WTC11 (cell line): Measurements from ENCODE around the gene MKNK2. TPM values are rescaled to one million over a fixed set of nuclear protein-coding genes. Genes with fewer than 3 reads are reported as not detected.

Experiments used
- ATAC-seq: fragments of 200-7000 bp; cut with Tn5 transposase; 2 replicates; pipeline ENCODE4 v1.10.0; 2021; ENCODE audit warnings: mild to moderate bottlenecking, moderate library complexity
- CTCF ChIA-PET: fragments of 300-600 bp; sonication (Branson Sonifier 250); formaldehyde crosslinking; loops from one replicate; lab custom pipeline; 2021; ENCODE audit warnings: antibody characterized with exemption; lab: Charles Lee
- POLR2A ChIA-PET: fragments of 350-600 bp; sonication (Branson Sonifier 250); formaldehyde crosslinking; loops from one replicate; lab custom pipeline; 2021; ENCODE audit warnings: antibody characterized with exemption; lab: Charles Lee
- DNase-seq: peaks from one replicate; pipeline ENCODE4 v3.0.0; 2021; ENCODE audit warnings: low spot score
- H3K27ac Mint-ChIP-seq: 2 replicates; pipeline ENCODE4 v1.8.0; 2021; ENCODE audit warnings: mixed read lengths
- H3K27me3 Mint-ChIP-seq: 2 replicates; pipeline ENCODE4 v1.8.0; 2021; ENCODE audit warnings: low read depth, mild to moderate bottlenecking, moderate library complexity, mixed read lengths
- H3K36me3 Mint-ChIP-seq: 2 replicates; pipeline ENCODE4 v1.8.0; 2021; ENCODE audit warnings: mixed read lengths
- H3K4me1 Mint-ChIP-seq: 2 replicates; pipeline ENCODE4 v1.8.0; 2022; ENCODE audit warnings: mixed read lengths
- H3K4me3 Mint-ChIP-seq: 2 replicates; pipeline ENCODE4 v1.8.0; 2021; ENCODE audit warnings: mild to moderate bottlenecking, moderate library complexity, mixed read lengths
- H3K9me3 Mint-ChIP-seq: 2 replicates; pipeline ENCODE4 v1.8.0; 2021; ENCODE audit warnings: mixed read lengths
- ATF2 ChIP-seq: sonication (generic); formaldehyde crosslinking; IDR thresholded peaks from 2 replicates; pipeline ENCODE4 v1.8.1; 2022; ENCODE audit warnings: low read depth, missing genetic modification reagents, borderline replicate concordance
- ELF4 ChIP-seq: sonication (generic); formaldehyde crosslinking; IDR thresholded peaks from 2 replicates; pipeline ENCODE4 v1.8.1; 2022; ENCODE audit warnings: low read depth, mild to moderate bottlenecking, moderate library complexity, missing genetic modification reagents
- ETV6 ChIP-seq: sonication (generic); formaldehyde crosslinking; IDR thresholded peaks from 2 replicates; pipeline ENCODE4 v1.8.1; 2022; ENCODE audit warnings: mild to moderate bottlenecking, missing genetic modification reagents
- FOXK1 ChIP-seq: sonication (generic); formaldehyde crosslinking; IDR thresholded peaks from 2 replicates; pipeline ENCODE4 v1.8.0; 2022; ENCODE audit warnings: mild to moderate bottlenecking, moderate library complexity, missing genetic modification reagents
- FOXP1 ChIP-seq: sonication (generic); formaldehyde crosslinking; IDR thresholded peaks from 2 replicates; pipeline ENCODE4 v1.8.0; 2022; ENCODE audit warnings: missing genetic modification reagents, mild to moderate bottlenecking, moderate library complexity, borderline replicate concordance
- HMGXB4 ChIP-seq: sonication (generic); formaldehyde crosslinking; IDR thresholded peaks from 2 replicates; pipeline ENCODE4 v1.8.1; 2023; ENCODE audit warnings: mild to moderate bottlenecking, moderate library complexity, missing genetic modification reagents
- IRF2 ChIP-seq: sonication (generic); formaldehyde crosslinking; IDR thresholded peaks from 2 replicates; pipeline ENCODE4 v1.8.0; 2022; ENCODE audit warnings: low read depth, missing genetic modification reagents, borderline replicate concordance
- JUN ChIP-seq: sonication (generic); formaldehyde crosslinking; IDR thresholded peaks from 2 replicates; pipeline ENCODE4 v1.8.0; 2023; ENCODE audit warnings: mild to moderate bottlenecking, missing genetic modification reagents
- MYBL2 ChIP-seq: sonication (generic); formaldehyde crosslinking; IDR thresholded peaks from 2 replicates; pipeline ENCODE4 v1.8.1; 2023; ENCODE audit warnings: mild to moderate bottlenecking, moderate library complexity, missing genetic modification reagents
- NR2C2 ChIP-seq: sonication (generic); formaldehyde crosslinking; IDR thresholded peaks from 2 replicates; pipeline ENCODE4 v1.8.0; 2022; ENCODE audit warnings: mild to moderate bottlenecking, missing genetic modification reagents
- PREB ChIP-seq: sonication (generic); formaldehyde crosslinking; IDR thresholded peaks from 2 replicates; pipeline ENCODE4 v1.8.1; 2022; ENCODE audit warnings: mild to moderate bottlenecking, missing genetic modification reagents, moderate library complexity, borderline replicate concordance
- TEAD1 ChIP-seq: sonication (generic); formaldehyde crosslinking; IDR thresholded peaks from 2 replicates; pipeline ENCODE4 v1.8.0; 2022; ENCODE audit warnings: mild to moderate bottlenecking, missing genetic modification reagents
- ZBTB21 ChIP-seq: sonication (generic); formaldehyde crosslinking; IDR thresholded peaks from 2 replicates; pipeline ENCODE4 v1.8.1; 2023; ENCODE audit warnings: mild to moderate bottlenecking, missing genetic modification reagents, borderline replicate concordance
- ZNF232 ChIP-seq: sonication (generic); formaldehyde crosslinking; IDR thresholded peaks from 2 replicates; pipeline ENCODE4 v1.8.0; 2022; ENCODE audit warnings: mild to moderate bottlenecking, missing genetic modification reagents
- ZSCAN18 ChIP-seq: fragments of 250-450 bp; sonication (Bioruptor Pico); IDR thresholded peaks from 2 replicates; pipeline ENCODE4 v2.1.2; 2022; ENCODE audit warnings: mild to moderate bottlenecking, moderate library complexity
- total RNA-seq: library from RNA; stranded (reverse); gene quantifications from 3 replicates; pipeline ENCODE4 v1.2.3, GENCODE V29; 2021
- TF ChIP-seq, protein P1 (sequence below): fragments of 250-450 bp; sonication (Bioruptor Pico); IDR thresholded peaks from 2 replicates; pipeline ENCODE4 v1.9.0; 2021; ENCODE audit warnings: moderate library complexity, mild to moderate bottlenecking, inconsistent platforms, borderline replicate concordance
- TF ChIP-seq, protein P2 (sequence below): sonication (generic); formaldehyde crosslinking; conservative IDR thresholded peaks from 2 replicates; pipeline ENCODE4 v1.8.1; 2023; ENCODE audit warnings: mild to moderate bottlenecking, low read depth, missing genetic modification reagents, moderate library complexity

The MKNK2 gene
- total RNA-seq, 1 experiment from 2014 or later, result 165 TPM

GRCh38 chr19:2003874-2004273 is 47.2 kb downstream of the MKNK2 start:
- CTCF ChIA-PET, result interaction anchor here (0.6 to 0.7 kb wide), 2 partner anchors 21 to 60 kb away, joined by 3 to 5 read pairs; no protein-coding TSS in a partner anchor
- no peak overlapping the region for H3K27ac Mint-ChIP-seq
- no peak for DNase-seq
- peaks cover 20% of the 10 kb centered on the region for H3K27me3 Mint-ChIP-seq
- ATAC-seq, result no peak
- TF ChIP-seq NR2C2 (CRISPR knock-in tag), result no peak
- no peak for TF ChIP-seq JUN (CRISPR knock-in tag)
- no peak for TF ChIP-seq IRF2 (CRISPR knock-in tag)
- TF ChIP-seq MYBL2 (CRISPR knock-in tag), result no peak
- no peak for TF ChIP-seq ETV6
- TF ChIP-seq ELF4, result no peak
- TF ChIP-seq ZNF232 (CRISPR knock-in tag), result no peak
- no peak for TF ChIP-seq FOXP1 (CRISPR knock-in tag)
- TF ChIP-seq TEAD1 (CRISPR knock-in tag), result no peak
- no peak for TF ChIP-seq ATF2
- no peak for TF ChIP-seq FOXK1 (CRISPR knock-in tag)
- no peak for TF ChIP-seq PREB (CRISPR knock-in tag)
- TF ChIP-seq, protein P1, sequence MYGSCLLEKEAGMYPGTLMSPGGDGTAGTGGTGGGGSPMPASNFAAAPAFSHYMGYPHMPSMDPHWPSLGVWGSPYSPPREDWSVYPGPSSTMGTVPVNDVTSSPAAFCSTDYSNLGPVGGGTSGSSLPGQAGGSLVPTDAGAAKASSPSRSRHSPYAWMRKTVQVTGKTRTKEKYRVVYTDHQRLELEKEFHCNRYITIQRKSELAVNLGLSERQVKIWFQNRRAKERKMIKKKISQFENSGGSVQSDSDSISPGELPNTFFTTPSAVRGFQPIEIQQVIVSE (CRISPR knock-in tag), result no peak
- TF ChIP-seq ZBTB21 (CRISPR knock-in tag), result no peak
- no peak for TF ChIP-seq HMGXB4 (CRISPR knock-in tag)
- TF ChIP-seq, protein P2, sequence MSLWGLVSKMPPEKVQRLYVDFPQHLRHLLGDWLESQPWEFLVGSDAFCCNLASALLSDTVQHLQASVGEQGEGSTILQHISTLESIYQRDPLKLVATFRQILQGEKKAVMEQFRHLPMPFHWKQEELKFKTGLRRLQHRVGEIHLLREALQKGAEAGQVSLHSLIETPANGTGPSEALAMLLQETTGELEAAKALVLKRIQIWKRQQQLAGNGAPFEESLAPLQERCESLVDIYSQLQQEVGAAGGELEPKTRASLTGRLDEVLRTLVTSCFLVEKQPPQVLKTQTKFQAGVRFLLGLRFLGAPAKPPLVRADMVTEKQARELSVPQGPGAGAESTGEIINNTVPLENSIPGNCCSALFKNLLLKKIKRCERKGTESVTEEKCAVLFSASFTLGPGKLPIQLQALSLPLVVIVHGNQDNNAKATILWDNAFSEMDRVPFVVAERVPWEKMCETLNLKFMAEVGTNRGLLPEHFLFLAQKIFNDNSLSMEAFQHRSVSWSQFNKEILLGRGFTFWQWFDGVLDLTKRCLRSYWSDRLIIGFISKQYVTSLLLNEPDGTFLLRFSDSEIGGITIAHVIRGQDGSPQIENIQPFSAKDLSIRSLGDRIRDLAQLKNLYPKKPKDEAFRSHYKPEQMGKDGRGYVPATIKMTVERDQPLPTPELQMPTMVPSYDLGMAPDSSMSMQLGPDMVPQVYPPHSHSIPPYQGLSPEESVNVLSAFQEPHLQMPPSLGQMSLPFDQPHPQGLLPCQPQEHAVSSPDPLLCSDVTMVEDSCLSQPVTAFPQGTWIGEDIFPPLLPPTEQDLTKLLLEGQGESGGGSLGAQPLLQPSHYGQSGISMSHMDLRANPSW (CRISPR knock-in tag), result no peak
- TF ChIP-seq ZSCAN18 (CRISPR knock-in tag), result no peak
- no peak overlapping the region for H3K4me3 Mint-ChIP-seq
- POLR2A ChIA-PET, result no interaction called here
- H3K4me1 Mint-ChIP-seq, result no peaks in the 10 kb centered on the region
- H3K36me3 Mint-ChIP-seq, result peaks cover 28% of the 10 kb centered on the region
- H3K9me3 Mint-ChIP-seq, result no peaks in the 10 kb centered on the region
